Dedifferentiated amniotic fluid mesenchymal stem cell (primary cell): ENCODE measurements around the gene SHLD1.

Experiments used
- DNase-seq: peaks from one replicate; pipeline ENCODE4 v3.0.0-alpha.2; 2016; ENCODE audit errors: extremely low spot score

The SHLD1 gene

DNA sequence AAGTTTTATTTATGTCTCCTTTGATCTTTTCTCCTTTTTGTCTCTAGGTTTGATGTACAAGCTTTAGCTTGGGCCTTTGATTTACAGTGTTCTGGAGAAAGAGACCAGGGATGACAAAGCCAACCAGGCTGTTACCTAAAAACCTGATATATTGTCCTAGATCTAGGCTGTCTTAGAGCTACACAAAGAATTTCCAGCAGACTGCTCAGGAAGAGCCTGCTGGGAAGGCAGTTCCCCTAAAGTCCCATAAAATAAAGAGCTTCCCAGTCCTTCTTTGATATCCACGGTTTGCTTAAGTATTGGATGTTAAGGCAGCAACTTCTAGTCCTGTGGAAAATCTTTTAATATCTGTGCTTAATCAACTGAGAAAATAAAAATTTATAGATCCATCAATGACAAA, 70.5 kb downstream of the SHLD1 start:
- no peak for DNase-seq

DNA sequence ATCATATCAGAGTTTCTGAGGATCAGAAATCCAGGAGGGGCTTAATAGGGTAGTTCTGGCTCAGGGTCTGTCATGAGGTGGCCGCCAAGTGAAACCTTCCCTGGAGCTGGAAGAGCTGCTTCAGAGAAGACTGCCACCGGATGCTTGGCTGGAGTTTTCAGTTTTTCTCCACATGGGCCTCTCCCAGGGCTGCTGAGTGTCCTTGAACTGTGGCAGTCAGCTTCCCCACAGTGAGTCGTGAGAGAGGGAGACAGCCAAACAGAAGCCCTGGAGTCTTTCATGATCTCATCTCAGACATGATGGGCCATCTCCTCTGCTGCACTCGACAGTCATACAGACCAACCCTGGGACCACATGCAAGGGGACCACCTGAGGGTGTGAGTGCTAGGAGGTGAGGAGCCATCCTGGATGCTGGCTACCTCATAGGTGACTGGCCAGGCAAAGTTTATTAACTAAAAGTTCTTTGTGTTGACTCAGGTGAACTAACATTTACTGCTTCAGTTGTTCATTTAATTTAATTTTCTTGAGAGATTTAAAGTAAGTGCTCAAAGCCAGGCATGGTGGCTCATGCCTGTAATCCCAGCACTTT, 71.5 kb downstream of the SHLD1 start:
- DNase-seq, result no peak

DNA sequence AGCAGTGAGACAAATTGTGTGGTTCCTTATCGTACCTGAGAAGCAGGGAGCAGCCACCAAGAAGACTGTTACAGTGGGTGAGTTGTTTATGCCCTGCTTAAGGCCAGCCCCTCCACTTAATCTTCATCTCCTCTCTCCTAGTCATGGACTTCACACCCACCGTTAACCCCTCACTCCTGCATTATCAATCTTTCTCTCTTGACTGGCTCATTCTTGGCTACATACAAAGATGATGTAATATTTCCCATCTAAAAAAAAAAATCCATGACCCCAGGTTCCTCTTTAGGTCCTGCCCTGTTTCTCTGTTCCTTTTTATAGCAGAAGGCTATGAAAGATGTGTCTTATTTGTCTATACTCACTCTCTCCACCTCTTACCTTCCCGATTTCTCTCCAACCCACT, 72.4 kb downstream of the SHLD1 start:
- DNase-seq, result no peak

GRCh38 chr20:5825130-5825719, 75.0 kb downstream of the SHLD1 start:
- DNase-seq, result no peak

DNA sequence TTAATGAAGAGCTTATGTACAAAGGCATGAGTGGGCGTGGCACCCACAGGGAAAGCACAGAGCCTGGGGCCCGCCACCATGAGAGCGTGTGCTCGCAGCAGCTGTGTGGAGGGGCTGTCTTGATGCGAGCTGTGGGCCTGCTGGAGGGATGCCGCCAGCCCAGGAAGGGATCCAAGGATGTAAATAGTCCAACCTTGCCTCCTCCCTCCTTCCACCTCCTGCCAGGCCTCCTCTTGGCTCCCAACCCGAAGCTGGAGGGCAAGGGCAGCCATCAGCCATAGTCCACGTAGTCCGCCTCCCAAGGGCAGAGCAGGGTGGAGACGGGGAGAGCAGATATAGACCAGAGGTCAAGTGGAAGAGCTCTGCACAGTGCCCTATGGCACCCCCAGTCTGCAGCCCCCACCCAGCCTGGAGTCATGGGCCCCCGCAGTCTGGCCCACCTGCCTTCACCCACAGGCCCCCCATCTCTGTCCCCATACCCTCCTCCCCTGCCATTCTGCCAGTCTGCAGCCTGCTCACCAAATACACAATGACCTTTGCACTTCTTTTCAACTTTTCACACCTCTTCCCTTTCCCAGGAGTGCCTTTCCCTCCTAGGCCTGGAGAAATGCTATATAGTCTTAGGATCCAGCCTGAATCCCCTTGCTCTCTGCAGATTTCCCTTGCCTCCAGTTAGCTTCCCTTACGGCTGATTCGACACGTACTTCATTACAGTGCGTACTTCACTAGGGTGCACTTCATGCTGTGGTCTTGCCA, 77.1 kb downstream of the SHLD1 start:
- no peak for DNase-seq

DNA sequence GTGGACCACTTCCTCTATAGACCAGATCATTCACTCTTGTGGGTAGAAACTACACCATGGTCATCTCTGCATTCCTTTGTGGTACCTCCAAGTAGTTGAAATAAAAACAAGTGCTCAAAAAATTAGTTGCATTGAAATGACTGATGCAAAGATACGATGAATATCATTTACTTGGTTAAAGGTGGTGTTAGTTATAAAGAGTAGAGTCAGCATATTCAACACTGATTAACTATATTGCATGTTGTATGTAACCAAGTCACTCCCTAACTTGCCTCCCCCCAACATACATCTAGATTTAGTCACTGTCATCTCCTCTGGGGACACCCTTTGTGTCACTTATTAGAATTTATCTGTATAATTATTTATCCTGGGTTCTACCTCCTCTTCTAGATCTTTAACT, 77.7 kb downstream of the SHLD1 start:
- no peak for DNase-seq

DNA sequence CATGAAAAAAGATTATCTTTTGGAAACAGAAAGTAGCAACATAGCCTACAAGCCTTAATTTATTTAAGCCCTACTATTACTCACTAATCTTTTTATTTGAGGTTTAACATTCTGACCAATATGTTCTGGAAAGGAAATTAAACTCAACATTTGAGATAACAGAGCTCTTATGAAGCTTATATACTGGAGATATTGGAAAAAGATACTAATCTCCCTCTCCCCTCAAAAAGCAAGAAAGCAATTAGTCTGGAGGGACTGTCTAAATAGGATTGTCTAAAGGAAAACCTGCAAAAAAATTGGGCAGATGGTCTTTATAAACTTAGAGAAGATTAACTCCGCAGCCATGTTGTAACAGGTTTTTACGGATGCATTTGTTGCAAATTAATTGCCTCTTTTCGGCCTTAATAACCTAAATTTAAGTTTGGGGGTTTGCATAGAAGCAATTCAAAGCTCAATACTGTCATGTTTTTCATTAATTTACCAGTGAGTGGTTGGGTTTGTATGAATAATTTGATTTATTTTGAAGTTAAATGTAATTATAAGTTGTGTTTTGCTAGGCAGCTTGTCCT, 79.1 kb downstream of the SHLD1 start:
- DNase-seq, result no peak

- no peak for DNase-seq
These were observed 81.5 kb downstream of the SHLD1 start for GRCh38 chr20:5831539-5832237.

DNA sequence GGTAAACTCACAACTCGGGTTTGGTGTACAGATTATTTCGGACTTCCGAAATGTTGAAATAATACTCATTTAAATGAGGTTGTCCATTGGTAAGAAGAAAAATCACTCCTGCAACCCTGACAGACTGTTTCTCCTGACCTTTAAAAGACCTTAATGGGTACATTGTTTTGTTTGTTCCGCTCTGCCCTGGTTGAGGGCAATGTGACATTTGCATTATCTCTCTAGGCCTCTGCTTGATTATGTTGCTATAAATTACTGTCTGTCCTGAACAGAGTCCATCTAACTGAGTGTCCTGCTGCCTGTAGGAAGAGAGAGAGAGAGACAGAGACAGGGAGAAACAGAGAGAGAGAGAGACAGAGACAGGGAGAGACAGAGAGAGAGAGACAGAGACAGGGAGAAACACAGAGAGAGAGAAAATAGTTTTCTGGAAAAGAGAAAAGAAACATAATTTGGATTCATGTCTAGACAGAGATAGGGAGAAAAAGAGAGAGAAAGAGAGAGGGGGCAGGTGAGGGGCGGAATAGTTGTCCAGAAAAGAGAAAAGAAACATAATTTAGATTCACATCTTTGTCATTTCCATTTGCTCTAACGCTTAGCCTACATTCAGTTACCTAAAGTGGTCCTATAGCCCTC, 83.2 kb downstream of the SHLD1 start:
- no peak for DNase-seq

DNA sequence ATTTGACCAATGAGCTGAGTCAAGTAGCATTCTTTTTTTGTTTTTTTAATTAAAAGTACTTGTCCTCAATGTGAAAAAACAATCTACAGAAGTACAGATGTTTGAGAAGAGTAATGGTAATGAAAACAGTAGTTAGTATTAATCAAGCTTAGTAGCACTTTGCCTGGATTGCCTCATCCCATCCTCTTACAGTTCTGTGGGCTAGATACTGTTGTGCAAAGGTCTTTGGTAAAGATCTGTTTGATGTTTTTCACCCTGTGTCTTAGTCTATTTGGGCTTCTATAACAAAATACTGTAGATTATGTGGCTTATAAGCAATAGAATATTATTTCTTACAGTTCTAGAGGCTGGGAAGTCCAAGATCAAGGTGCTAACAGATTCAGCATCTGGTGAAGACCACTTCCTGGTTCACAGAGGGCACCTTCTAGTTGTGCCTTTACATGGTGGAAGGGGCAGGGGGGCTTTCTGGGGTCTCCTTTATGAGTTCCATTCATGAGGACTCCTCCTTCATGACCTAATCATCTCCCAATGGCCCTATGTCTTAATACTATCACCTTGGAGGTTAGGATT, 84.3 kb downstream of the SHLD1 start:
- no peak for DNase-seq

DNA sequence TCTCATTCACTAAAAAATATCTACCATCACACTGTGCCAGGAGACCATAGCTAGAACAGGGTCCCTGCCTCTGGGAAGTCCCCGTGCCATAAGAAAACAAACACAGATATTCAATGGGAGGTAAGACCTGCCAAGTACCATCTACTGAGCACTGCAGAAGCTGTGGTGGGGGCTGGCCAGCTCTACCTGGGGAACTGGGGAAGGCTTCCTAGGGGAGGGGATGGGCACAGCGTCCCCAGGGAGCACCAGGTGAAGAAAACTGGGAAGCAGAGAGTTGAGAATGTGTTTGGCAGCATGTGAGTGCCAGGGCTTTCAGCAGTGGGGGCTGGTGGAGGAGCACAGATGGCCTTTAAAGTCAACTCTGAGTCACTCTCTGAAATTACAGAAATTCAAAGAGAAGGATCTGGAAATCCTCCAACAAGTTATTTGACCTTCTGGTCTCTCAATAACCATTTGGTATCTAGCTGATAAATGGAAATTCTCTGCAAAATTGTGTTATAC, 85.2 kb downstream of the SHLD1 start:
- DNase-seq, result no peak

GRCh38 chr20:5835871-5836270, 85.7 kb downstream of the SHLD1 start:
- peak; percentile 65 for DNase-seq

GRCh38 chr20:5836569-5836968, 86.4 kb downstream of the SHLD1 start:
- DNase-seq, result no peak

GRCh38 chr20:5840411-5841002, 90.3 kb downstream of the SHLD1 start:
- DNase-seq, result no peak

DNA sequence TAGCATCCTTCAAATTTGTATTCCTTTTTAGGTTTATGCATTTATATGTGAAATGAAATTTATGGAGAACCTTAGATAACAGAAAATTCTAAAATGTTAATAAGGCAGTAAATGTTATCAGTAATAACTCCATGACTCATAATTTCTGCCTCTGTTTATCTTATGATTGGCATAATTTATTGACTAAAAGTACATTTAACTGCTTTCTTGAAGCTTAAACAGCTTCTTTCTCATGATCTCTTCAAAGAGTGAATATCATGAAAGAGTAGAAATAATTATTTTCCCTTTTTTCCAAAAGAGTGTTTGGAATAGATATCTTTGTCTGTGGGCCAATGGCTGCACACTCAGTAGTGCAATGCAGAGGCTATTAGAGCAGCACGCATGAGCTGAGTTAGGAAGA, 91.3 kb downstream of the SHLD1 start:
- DNase-seq, result no peak

DNA sequence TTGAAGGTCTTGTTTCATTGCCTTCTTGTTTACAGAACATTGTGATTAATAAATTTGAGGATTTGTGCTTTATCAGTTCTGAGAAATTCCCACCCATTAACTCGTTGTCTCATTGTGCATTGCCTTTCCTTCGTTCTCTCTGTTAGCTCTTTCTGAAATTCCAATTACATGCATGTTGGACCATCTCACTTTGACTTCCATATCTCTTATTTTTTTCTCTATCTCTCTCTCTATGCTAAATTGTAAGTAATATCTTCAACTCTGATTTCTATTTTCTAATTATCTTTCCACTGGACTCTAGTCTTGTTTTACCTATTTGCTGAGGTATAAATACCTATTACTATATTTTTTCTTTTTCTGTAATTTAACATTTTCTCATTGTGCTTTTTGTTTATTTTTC, 92.3 kb downstream of the SHLD1 start:
- DNase-seq, result no peak

GRCh38 chr20:5843054-5843592, 92.9 kb downstream of the SHLD1 start:
- DNase-seq, result no peak

- no peak for DNase-seq
These were observed 94.0 kb downstream of the SHLD1 start for GRCh38 chr20:5844063-5844681.

DNA sequence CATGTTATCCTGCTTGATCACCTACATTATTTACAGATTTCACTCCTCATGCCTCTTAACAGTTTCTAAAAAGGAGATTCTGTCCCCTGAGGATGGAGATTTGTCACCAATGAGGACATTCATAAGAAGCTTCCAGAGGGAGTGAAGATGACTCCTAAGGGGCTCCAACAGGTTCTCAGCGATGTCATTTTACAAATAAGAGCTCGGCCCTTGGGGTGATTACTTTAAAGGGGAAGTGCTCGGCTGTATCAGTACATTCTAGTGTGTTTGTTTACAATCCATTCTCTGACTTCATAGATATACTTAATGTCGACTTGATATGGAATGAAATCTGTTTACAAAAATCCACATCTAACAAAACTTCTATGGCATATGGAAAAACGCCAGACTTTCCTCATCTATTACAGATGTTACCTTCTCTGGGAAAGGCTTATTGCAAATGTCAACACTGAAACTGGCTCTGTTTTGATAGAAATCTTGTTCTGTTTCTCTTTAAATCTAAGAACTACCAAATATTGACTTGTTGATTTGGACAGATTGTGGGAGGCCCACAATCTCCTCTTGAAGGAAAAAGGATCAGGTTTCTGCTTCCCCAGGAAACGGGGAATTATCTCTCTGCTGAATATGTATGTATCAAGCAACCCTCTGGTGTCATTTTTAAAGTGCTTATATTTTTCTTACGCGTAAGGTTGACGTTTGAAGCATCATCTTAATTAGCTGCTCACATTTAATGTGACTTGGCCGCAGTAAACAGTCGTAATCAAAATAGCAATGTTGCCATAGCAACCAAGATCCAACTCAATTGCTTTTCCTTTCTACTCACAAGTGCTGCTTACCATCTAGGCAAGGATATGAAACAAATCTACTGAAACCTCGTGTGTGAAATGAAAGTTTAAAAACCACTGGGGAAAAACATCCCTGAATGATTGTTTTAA, 95.7 kb downstream of the SHLD1 start:
- peak; percentile 52 for DNase-seq
